ENCODE data around the gene ERGIC2.
"Not testable (repeated sequence)": the region's sequence is repeated elsewhere in the genome, so short reads cannot be mapped to it uniquely, and the experiment has no call there.

The ERGIC2 gene, protein sequence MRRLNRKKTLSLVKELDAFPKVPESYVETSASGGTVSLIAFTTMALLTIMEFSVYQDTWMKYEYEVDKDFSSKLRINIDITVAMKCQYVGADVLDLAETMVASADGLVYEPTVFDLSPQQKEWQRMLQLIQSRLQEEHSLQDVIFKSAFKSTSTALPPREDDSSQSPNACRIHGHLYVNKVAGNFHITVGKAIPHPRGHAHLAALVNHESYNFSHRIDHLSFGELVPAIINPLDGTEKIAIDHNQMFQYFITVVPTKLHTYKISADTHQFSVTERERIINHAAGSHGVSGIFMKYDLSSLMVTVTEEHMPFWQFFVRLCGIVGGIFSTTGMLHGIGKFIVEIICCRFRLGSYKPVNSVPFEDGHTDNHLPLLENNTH

DNA sequence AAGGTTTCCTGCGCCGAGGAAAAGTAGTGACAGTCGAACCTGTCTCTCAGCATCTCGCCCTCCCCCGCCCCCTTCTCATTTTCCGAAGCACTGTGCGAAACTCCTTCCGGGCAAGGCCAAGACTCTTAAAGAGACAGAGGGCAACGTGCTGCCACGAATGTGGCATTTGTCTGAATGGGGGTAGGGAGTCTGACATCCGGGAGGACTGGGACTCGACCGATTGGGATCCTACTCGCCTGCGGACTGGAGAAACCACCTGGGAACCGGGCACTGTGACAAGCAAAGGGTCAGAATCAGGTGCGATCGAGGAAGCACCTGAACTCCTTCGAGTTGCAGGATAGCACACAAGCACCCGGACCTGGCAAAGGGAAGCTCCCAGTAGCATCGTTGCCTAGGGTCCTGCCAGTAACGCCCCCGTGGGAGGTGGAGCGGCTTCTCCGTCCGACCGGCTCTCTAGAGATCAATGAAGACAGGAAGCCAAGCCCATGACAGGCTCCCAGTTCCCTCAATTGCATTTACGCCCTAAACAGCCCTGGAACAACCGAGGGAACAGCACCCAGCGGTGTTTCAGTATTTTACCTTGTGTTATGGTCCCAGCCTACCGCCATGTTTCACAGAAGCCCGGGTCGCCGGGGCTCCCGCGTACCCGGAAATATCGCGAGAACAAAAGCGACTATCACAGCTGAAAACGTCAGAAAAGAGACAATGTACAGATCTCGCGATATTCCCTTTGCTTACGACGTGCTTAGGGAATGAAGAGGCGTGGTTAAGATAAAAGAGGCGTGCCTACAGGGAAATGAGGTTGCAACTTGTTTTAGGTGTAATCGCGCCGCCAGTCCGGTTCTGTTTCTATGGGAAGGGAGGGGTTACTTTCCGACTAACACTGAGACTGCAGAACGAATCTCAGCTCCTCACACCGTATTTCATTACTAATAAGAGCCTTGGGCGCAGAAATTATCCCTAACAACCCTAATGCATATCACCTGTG is at the start of gene ERGIC2:
Gene ERGIC2, minus strand, starts transcription at position 637 of the 988 bp plus-strand sequence. CDS start 9,539 bp downstream, outside the sequence.
- peak; percentile 100 for DNase-seq (ENCODE audit: low spot score)

DNA sequence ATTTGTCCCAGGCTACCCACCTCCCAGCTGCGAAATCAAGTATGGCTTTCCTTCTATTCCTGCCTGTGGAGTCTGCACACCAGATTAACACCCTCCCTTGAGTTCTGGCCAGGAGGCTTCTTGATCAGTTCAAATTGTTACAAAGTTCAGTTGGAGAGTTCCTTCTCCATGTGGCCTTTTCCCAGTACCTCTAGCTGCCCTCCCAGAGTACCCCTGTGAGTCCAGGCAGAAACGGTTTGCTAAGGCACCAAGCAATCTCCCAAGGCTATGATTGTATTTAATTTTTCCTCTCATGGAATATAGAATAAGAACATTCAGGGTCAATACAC is 49.7 kb upstream of the ERGIC2 start:
- DNase-seq (ENCODE audit: low spot score): no peak

GRCh38 chr12:29429999-29430715 is 49.2 kb upstream of the ERGIC2 start:
- DNase-seq (ENCODE audit: low spot score): no peak

GRCh38 chr12:29428633-29429032 is 47.7 kb upstream of the ERGIC2 start:
- no peak for DNase-seq (ENCODE audit: low spot score)

DNA sequence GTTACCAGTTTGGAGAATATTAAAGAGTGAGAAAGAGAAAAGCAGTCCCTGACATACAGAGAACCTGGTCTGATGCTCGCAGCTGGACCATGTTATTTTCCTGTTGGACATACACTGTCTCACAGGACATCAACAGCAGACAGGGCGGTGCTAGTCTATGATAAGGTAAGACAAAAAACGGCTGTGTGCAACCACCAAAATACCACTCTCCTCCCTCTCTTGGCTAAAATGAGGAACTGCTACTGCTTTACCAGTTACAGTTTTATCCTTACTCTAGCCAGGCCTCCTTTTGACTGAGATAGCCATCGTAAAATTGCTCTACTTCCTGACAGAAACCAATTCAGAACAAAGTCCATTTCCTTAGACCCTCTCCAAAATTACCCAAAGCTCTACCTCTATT is 47.0 kb upstream of the ERGIC2 start:
- no peak for DNase-seq (ENCODE audit: low spot score)

- no peak for DNase-seq (ENCODE audit: low spot score)
Observed at GRCh38 chr12:29426498-29426897, 45.5 kb upstream of the ERGIC2 start.

- no peak for DNase-seq (ENCODE audit: low spot score)
Observed at GRCh38 chr12:29425722-29426121, 44.8 kb upstream of the ERGIC2 start.

- no peak for DNase-seq (ENCODE audit: low spot score)
Observed at GRCh38 chr12:29416748-29417147, 35.8 kb upstream of the ERGIC2 start.

DNA sequence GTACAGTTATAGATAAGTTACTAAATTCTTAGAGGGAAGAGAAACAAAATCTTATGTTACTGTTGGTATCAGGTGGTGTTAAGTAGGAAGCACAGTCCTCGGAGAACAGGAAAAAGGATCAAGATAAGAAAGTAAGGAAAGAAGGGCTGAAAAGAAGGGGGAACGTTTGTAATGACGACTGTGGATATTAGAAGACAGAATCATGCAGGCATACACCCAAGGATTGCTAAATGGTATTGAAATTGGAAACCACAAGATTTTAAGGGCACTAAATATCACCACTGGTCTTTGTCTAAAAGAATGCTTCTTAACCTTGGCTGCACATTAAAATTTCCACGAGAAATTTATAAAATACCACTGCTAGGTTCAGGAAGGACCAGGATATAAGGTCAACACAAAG is 34.1 kb upstream of the ERGIC2 start:
- no peak for DNase-seq (ENCODE audit: low spot score)

GRCh38 chr12:29414368-29414767 is 33.4 kb upstream of the ERGIC2 start:
- no peak for DNase-seq (ENCODE audit: low spot score)

- DNase-seq (ENCODE audit: low spot score): no peak
Observed at GRCh38 chr12:29405561-29405960, 24.6 kb upstream of the ERGIC2 start.

- no peak for DNase-seq (ENCODE audit: low spot score)
Observed at GRCh38 chr12:29403991-29404390, 23.0 kb upstream of the ERGIC2 start.

GRCh38 chr12:29402437-29402836 is 21.5 kb upstream of the ERGIC2 start:
- DNase-seq (ENCODE audit: low spot score): no peak

- no peak for DNase-seq (ENCODE audit: low spot score)
Observed at GRCh38 chr12:29398495-29398894, 17.5 kb upstream of the ERGIC2 start.

- no peak for DNase-seq (ENCODE audit: low spot score)
Observed at GRCh38 chr12:29396774-29397173, 15.8 kb upstream of the ERGIC2 start.

GRCh38 chr12:29395356-29395755 is 14.4 kb upstream of the ERGIC2 start:
- no peak for DNase-seq (ENCODE audit: low spot score)

GRCh38 chr12:29390419-29390818 is 9.4 kb upstream of the ERGIC2 start:
- not testable (repeated sequence) for DNase-seq (ENCODE audit: low spot score)

- DNase-seq (ENCODE audit: low spot score): no peak
Observed at GRCh38 chr12:29389295-29389919, 8.4 kb upstream of the ERGIC2 start.

DNA sequence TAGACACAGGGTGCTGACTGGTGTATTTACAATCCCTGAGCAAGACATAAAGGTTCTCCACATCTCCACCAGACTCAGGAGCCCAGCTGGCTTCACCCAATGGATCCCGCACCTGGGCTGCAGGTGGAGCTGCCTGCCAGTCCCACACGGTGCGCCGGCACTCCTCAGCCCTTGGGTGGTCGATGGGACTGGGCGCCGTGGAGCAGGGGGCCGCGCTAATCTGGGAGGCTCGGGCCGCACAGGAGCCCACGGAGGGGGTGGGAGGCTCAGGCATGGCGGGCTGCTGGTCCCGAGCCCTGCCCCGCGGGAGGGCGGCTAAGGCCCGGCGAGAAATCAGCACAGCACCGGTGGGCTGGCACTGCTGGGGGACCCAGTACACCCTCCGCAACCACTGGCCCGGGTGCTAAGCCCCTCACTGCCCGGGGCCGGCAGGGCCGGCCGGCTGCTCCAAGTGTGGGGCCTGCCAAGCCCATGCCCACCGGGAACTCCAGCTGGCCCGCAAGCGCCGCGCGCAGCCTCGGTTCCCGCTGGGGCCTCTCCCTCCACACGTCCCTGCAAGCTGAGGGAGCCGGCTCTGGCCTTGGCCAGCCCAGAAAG is 5.2 kb upstream of the ERGIC2 start:
- not testable (repeated sequence) for DNase-seq (ENCODE audit: low spot score)

DNA sequence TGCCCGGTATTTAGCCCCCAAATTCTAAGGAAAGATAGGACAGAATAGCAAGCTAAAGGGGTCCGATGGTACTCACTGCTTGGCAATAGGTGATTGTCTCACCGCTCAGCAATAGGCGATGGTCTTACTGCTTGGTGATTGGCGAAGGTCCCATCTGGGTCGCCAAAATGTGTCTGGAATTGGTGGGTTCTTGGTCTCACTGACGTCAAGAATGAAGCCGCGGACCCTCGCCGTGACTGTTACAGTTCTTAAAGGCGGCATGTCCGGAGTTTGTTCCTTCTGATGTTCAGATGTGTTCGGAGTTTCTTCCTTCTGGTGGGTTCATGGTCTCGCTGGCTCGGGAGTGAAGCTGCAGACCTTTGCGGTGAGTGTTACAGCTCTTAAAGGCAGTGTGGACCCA is 4.2 kb upstream of the ERGIC2 start:
- DNase-seq (ENCODE audit: low spot score): not testable (repeated sequence)

DNA sequence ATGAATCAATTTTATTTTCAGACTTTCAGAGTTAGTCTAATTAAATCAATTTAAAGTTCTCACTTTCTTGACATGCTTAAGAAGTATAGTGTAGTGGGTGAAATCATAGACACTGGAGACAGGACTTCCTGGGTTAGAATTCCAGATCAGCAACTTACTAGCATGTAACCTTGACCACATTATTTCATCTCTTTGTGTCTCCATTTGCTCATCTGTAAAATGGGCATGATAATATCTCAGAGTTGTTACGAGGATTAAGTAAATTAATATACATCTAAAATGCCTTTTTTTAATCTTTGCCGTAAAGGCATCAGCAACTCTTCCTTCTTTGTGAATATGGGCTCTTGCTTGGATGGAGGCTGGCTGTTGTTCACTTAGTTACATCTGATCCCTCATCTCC is 1.3 kb upstream of the ERGIC2 start:
- no peak for DNase-seq (ENCODE audit: low spot score)

All from cerebellar cortex (tissue), 1 donor.